ENCODE results near the gene CTSO. TPM values are rescaled to one million over a fixed set of nuclear protein-coding genes. Genes with fewer than 3 reads are reported as not detected.

The CTSO gene
- total RNA-seq, 3 donors from 2014 or later (not counting 1 experiment from before 2014, with no cell fraction given) = 20.3 to 25.2 (median 22.2) TPM

GRCh38 chr4:155974476-155974749 is 20.7 kb upstream of the CTSO start:
- Histone ChIP-seq H3K4me3 (ENCODE audit: low read length) (no peak overlapping the region), H3K36me3 (ENCODE audit: control insufficient read depth, insufficient read depth, low read length) (no peaks in the 10 kb centered on the region), H3K4me1 (ENCODE audit: control insufficient read depth, insufficient read depth, low read length) (no peaks in the 10 kb centered on the region), H3K27ac (ENCODE audit: low read length) (no peak overlapping the region), H3K9me3 (ENCODE audit: control insufficient read depth, insufficient read depth, low read length) (no peaks in the 10 kb centered on the region), H3K27me3 (ENCODE audit: control insufficient read depth, insufficient read depth, low read length) (no peaks in the 10 kb centered on the region)
- DNase-seq (no peak), ATAC-seq (no peak)
- intact Hi-C loops (cut with micrococcal nuclease) = no loop called here
- 31% methylated on average over 1 of the region's 1 CpG for WGBS (ENCODE audit: insufficient coverage)
- H3K9me3 Mint-ChIP-seq = no peaks in the 10 kb centered on the region
- H3K27ac Mint-ChIP-seq = no peak overlapping the region
- no peak overlapping the region for H3K4me3 Mint-ChIP-seq
- H3K4me1 Mint-ChIP-seq = no peaks in the 10 kb centered on the region
- TF ChIP-seq CTCF (IDR thresholded peaks at IDR 0.05) = no peak
- no peaks in the 10 kb centered on the region for H3K36me3 Mint-ChIP-seq
- H3K27me3 Mint-ChIP-seq (ENCODE audit: low read depth in 2 of 2) = no peaks in the 10 kb centered on the region

- Histone ChIP-seq H3K9me3 (ENCODE audit: control insufficient read depth, insufficient read depth, low read length) (no peaks in the 10 kb centered on the region), H3K36me3 (ENCODE audit: control insufficient read depth, insufficient read depth, low read length) (no peaks in the 10 kb centered on the region), H3K27ac (ENCODE audit: low read length) (no peak overlapping the region), H3K4me1 (ENCODE audit: control insufficient read depth, insufficient read depth, low read length) (no peaks in the 10 kb centered on the region), H3K4me3 (ENCODE audit: low read length) (no peak overlapping the region), H3K27me3 (ENCODE audit: control insufficient read depth, insufficient read depth, low read length) (no peaks in the 10 kb centered on the region)
- no peak for ATAC-seq
- Mint-ChIP-seq H3K27ac (no peak overlapping the region), H3K36me3 (no peaks in the 10 kb centered on the region), H3K27me3 (ENCODE audit: low read depth in 2 of 2) (no peaks in the 10 kb centered on the region), H3K9me3 (no peaks in the 10 kb centered on the region), H3K4me1 (no peaks in the 10 kb centered on the region), H3K4me3 (no peak overlapping the region)
- DNase-seq = no peak
- 62% methylated on average over 4 of the region's 8 CpGs for WGBS (ENCODE audit: insufficient coverage)
- intact Hi-C loops (cut with micrococcal nuclease) = no loop called here
- TF ChIP-seq CTCF (IDR thresholded peaks at IDR 0.05) = no peak
Measured at GRCh38 chr4:155973639-155974475, 20.2 kb upstream of the CTSO start.

GRCh38 chr4:155972098-155972497 is 18.4 kb upstream of the CTSO start:
- Mint-ChIP-seq H3K27ac (no peak overlapping the region), H3K4me1 (no peaks in the 10 kb centered on the region), H3K4me3 (no peak overlapping the region), H3K27me3 (ENCODE audit: low read depth in 2 of 2) (peaks cover 2 to 3% of the 10 kb centered on the region in 2 donors), H3K36me3 (no peaks in the 10 kb centered on the region), H3K9me3 (no peaks in the 10 kb centered on the region)
- DNase-seq (no peak), ATAC-seq (no peak)
- Histone ChIP-seq H3K27me3 (ENCODE audit: control insufficient read depth, insufficient read depth, low read length) (no peaks in the 10 kb centered on the region), H3K4me1 (ENCODE audit: control insufficient read depth, insufficient read depth, low read length) (no peaks in the 10 kb centered on the region), H3K27ac (ENCODE audit: low read length) (no peak overlapping the region), H3K9me3 (ENCODE audit: control insufficient read depth, insufficient read depth, low read length) (no peaks in the 10 kb centered on the region), H3K4me3 (ENCODE audit: low read length) (no peak overlapping the region), H3K36me3 (ENCODE audit: control insufficient read depth, insufficient read depth, low read length) (no peaks in the 10 kb centered on the region)
- intact Hi-C loops (cut with micrococcal nuclease) = no loop called here
- TF ChIP-seq CTCF (IDR thresholded peaks at IDR 0.05) = no peak
- 56% methylated on average over 4 of the region's 4 CpGs for WGBS (ENCODE audit: insufficient coverage)
